ENCODE results near the gene PRKACB.
"Not testable (repeated sequence)": the region's sequence is repeated elsewhere in the genome, so short reads cannot be mapped to it uniquely, and the experiment has no call there.

The PRKACB gene

GRCh38 chr1:84223751-84224432, 79.8 kb downstream of the PRKACB start:
- no peak for DNase-seq (ENCODE audit: low read depth in 3 of 3)

- DNase-seq (ENCODE audit: low read depth in 3 of 3): no peak
Measured at GRCh38 chr1:84224905-84225304, 80.8 kb downstream of the PRKACB start.

- DNase-seq (ENCODE audit: low read depth in 3 of 3): no peak
Measured at GRCh38 chr1:84225646-84226045, 81.6 kb downstream of the PRKACB start.

- DNase-seq (ENCODE audit: low read depth in 3 of 3): not testable (repeated sequence)
Measured at GRCh38 chr1:84232676-84233075, 88.6 kb downstream of the PRKACB start.

- DNase-seq (ENCODE audit: low read depth in 3 of 3): no peak
Measured at GRCh38 chr1:84236256-84236655, 92.2 kb downstream of the PRKACB start.

- DNase-seq (ENCODE audit: low read depth in 3 of 3): no peak
Measured at GRCh38 chr1:84242641-84243040, 98.6 kb downstream of the PRKACB start.

- no peak for DNase-seq (ENCODE audit: low read depth in 3 of 3)
Measured at GRCh38 chr1:84245563-84245962, 101.5 kb downstream of the PRKACB start.

- no peak for DNase-seq (ENCODE audit: low read depth in 3 of 3)
Measured at GRCh38 chr1:84246213-84246612, 102.1 kb downstream of the PRKACB start.

GRCh38 chr1:84247425-84248220, 103.6 kb downstream of the PRKACB start:
- no peak for DNase-seq (ENCODE audit: low read depth in 3 of 3)

GRCh38 chr1:84250668-84251067, 106.6 kb downstream of the PRKACB start:
- DNase-seq (ENCODE audit: low read depth in 3 of 3): no peak

GRCh38 chr1:84253036-84253435, 109.0 kb downstream of the PRKACB start:
- DNase-seq (ENCODE audit: low read depth in 3 of 3): no peak

GRCh38 chr1:84253891-84254290, 109.8 kb downstream of the PRKACB start:
- DNase-seq (ENCODE audit: low read depth in 3 of 3): no peak

- DNase-seq (ENCODE audit: low read depth in 3 of 3): no peak
Measured at GRCh38 chr1:84254703-84255238, 110.7 kb downstream of the PRKACB start.

GRCh38 chr1:84255582-84255981, 111.5 kb downstream of the PRKACB start:
- DNase-seq (ENCODE audit: low read depth in 3 of 3): no peak

- no peak for DNase-seq (ENCODE audit: low read depth in 3 of 3)
Measured at GRCh38 chr1:84257617-84258016, 113.5 kb downstream of the PRKACB start.

GRCh38 chr1:84259376-84259775, 115.3 kb downstream of the PRKACB start:
- no peak for DNase-seq (ENCODE audit: low read depth in 3 of 3)

- no peak for DNase-seq (ENCODE audit: low read depth in 3 of 3)
Measured at GRCh38 chr1:84259989-84260388, 115.9 kb downstream of the PRKACB start.

- no peak for DNase-seq (ENCODE audit: low read depth in 3 of 3)
Measured at GRCh38 chr1:84260852-84261518, 116.9 kb downstream of the PRKACB start.

- no peak for DNase-seq (ENCODE audit: low read depth in 3 of 3)
Measured at GRCh38 chr1:84264961-84265360, 120.9 kb downstream of the PRKACB start.

GRCh38 chr1:84265867-84266266, 121.8 kb downstream of the PRKACB start:
- no peak for DNase-seq (ENCODE audit: low read depth in 3 of 3)

GRCh38 chr1:84266748-84267147, 122.7 kb downstream of the PRKACB start:
- no peak for DNase-seq (ENCODE audit: low read depth in 3 of 3)

GRCh38 chr1:84267476-84267875, 123.4 kb downstream of the PRKACB start:
- no peak for DNase-seq (ENCODE audit: low read depth in 3 of 3)
